Measurements from ENCODE around the gene CD74.

The CD74 gene

DNA sequence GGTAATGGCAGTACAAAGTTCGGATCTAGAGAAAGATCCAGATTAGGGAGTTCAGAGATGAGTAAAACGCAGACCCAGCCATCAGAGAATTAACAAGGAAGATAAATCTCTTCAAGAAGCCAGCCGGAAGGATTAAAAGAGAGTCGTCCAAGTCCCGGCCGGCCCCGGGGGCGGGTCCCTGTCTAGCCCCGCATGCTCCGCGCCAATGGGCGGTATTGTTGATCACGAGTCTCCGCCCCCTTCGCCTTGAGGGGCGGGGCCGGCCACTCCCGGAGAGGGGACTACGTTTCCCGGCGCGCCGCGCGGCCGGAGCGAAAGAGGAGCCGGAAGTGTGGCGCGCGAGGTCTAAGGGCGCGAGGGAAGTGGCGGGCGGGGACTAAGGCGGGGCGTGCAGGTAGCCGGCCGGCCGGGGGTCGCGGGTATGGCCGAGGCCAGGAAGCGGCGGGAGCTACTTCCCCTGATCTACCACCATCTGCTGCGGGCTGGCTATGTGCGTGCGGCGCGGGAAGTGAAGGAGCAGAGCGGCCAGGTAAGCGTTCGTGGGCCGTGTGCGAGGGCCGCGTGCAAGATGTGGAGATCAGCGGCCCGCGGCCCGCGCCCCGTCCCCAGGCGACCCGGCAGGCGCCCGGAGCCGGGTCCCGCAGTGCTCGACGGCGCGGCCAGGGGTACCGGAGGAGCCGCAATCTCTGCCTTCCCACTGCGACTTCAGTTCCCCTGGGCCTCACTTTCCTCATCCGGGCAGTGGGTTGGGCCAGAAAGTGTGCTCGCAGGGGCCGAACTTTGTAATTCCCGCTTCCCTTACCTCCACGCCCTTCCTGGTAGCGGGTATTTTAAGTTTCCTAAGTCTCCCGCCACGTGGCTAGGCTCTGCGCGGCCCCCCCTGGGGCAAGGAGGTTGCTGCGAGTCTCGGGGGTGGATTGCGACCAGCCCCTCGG, 55.1 kb downstream of the CD74 start, which contains the start of gene TCOF1:
TCOF1 (plus strand) TSS at position 372 of the 935 bp plus-strand sequence; CDS start at position 422, 50 bp downstream.
- peak; percentile 97 for DNase-seq

DNA sequence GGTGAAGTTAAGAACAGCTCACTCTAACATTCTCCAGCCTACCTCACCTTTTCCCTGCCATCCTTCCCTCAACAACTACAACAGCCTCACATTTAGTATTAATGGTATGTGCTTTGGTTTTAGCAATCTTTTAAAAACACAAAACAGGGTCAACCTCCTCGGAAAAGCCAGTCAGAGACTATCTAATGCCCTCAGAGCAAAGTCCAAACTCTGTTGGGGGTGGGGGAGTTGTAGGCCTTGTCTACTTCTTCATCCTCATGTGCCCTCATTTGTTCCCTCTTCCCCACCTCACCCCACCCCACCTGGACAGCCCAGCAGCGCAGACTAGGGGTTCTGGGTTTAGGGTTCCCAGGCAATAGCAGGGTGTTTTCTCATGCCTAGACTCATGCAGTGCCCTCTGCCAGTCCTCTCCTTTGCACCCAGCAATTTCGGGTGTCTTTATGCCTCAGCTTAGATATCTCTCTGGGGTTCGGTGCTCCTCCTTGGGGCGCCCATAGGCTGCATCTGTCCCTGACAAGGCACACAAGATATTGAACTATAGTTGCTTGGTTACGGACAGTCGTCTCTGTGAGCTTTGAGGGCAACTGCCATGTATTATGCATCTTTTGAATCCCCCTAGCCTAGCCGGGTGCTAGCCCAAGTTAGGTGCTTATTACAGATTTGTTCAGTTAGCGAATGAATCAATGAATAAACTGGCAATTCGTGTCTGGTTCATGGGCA, 56.0 kb downstream of the CD74 start:
- DNase-seq = no peak

DNA sequence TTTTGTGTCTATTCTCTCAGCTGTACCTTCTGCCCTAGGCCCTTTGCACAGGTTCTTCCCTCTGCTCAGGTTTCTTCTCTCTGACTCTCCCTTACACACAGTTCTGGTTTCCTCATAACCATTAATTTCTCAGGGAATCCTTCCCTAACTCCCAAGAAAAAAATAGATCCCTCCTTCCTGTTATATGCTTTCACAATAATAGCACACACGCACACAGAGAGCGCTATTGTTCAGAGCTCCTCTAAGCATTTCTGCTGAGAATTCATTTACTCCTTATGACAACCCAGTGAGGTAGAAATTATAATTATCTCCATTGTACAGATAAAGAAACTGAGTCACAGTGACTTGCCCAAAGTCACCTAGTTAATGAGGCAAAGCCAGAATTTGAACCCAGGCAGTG, 56.9 kb downstream of the CD74 start:
- DNase-seq = no peak

DNA sequence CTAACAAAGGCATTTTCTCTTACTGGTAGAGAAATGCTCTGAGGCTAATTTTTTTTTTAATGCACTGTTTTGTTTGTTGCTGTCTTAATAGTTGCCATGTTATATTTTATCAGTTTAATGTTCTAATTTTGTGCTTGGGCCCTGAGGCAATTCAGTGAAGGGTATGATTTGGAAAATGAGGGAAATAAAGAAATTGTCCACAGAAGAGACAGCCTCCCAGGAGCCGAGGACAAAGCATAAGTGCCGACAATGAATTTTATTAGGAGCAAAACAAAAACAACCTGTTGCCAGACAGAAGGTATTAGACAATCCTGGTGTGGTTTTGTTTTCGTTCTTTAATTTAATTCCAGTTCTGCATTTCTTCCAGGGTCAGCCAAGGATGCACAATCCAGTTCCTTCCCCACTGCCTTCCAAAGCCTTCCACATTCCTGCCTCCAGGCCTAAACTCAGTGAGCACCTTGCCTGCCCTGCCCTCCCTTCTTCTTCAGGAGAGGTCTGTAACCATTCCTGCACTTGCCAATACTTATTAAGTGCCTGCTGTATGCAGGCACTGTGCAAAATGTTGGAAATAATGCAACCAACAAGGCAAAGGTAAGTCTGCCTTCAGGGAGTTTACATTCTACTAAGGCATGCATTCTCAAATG, 59.6 kb downstream of the CD74 start:
- no peak for DNase-seq

DNA sequence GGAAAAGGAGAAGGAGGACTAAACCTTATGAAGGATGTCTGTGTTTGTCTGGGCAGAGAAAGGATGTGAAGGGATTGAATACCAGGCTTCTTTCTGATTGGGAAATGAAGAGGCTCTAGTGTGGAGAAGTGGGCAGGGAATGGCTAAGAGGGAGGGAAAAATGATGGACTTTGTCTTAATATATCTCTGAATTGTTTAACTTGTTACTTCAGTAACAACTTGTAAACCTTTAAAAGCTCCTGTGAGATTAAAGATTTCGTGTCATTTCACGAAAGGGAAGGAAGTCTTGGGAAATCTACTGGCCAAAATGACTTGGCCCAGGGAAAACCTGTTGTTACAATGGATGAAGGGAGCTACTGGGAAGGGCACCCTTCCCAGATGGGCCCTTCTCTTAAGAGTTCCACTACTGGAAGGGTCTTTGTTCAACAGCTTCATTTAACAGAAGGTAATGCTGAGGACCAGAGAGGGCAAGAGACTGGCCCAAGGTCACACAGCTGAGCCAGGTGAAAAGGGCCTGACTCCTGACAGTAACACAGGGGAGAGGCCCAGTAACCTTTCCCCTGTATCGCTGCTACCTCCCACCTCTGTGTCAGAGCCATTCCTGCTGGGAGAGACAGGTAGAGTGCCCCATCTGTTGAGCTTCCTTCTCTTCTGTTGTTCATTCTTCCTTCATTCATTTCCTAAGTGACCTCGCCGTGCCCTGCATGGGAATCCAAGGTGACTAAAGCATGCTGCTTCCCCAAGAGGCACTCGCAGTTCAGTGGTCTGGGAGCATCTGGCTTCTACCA, 60.3 kb downstream of the CD74 start:
- no peak for DNase-seq
